Natural killer cell (primary cell): ENCODE measurements around the gene RPL27. TPM values are rescaled to one million over a fixed set of nuclear protein-coding genes. Genes with fewer than 3 reads are reported as not detected.

Experiments used
- ATAC-seq, 3 donors: fragments of 150-1000 bp in 2 of 3; fragments of 200-7000 bp in 1 of 3; cut with Tn5 transposase; 1 replicate in 1 of 3; 2 replicates in 2 of 3; pipeline ENCODE4 v1.10.0; 2021; ENCODE audit warnings: mild to moderate bottlenecking in 2 of 3, moderate library complexity in 2 of 3
- DNase-seq, 2 donors: peaks; one replicate each; pipeline versions ENCODE4 v3.0.0 to v3.0.0-alpha.2; 2013 to 2021; ENCODE audit warnings: mixed read lengths in 1 of 2
- H3K27ac ChIP-seq: one replicate; pipeline ENCODE4 v1.5.1; 2013; ENCODE audit warnings: mild to moderate bottlenecking, low read length
- H3K27me3 ChIP-seq: one replicate; pipeline ENCODE4 v1.6.1; 2013; ENCODE audit warnings: low read length; ENCODE audit not compliant: control insufficient read depth, insufficient read depth
- H3K36me3 ChIP-seq: one replicate; pipeline ENCODE4 v1.6.1; 2013; ENCODE audit warnings: low read length; ENCODE audit not compliant: control insufficient read depth, insufficient read depth
- H3K4me1 ChIP-seq: one replicate; pipeline ENCODE4 v1.6.1; 2013; ENCODE audit warnings: low read length; ENCODE audit not compliant: control insufficient read depth, insufficient read depth
- H3K4me3 ChIP-seq: one replicate; pipeline ENCODE4 v1.5.1; 2013; ENCODE audit warnings: low read length
- H3K9me3 ChIP-seq: one replicate; pipeline ENCODE4 v1.6.1; 2013; ENCODE audit warnings: low read length; ENCODE audit not compliant: control insufficient read depth, insufficient read depth
- H3K27ac Mint-ChIP-seq, 2 donors: one replicate each; pipeline ENCODE4 v1.8.0; 2022; ENCODE audit warnings: mild to moderate bottlenecking in 2 of 2, mixed read lengths in 2 of 2, moderate library complexity in 1 of 2
- H3K27me3 Mint-ChIP-seq, 2 donors: one replicate each; pipeline ENCODE4 v1.8.0; 2022; ENCODE audit warnings: low read depth in 2 of 2, mixed read lengths in 2 of 2
- H3K36me3 Mint-ChIP-seq: one replicate; pipeline ENCODE4 v1.8.0; 2022; ENCODE audit warnings: mixed read lengths
- H3K4me1 Mint-ChIP-seq, 2 donors: one replicate each; pipeline ENCODE4 v1.8.0; 2022; ENCODE audit warnings: mixed read lengths in 2 of 2
- H3K4me3 Mint-ChIP-seq: one replicate; pipeline ENCODE4 v1.8.0; 2022; ENCODE audit warnings: mild to moderate bottlenecking, moderate library complexity, mixed read lengths
- H3K9me3 Mint-ChIP-seq, 2 donors: one replicate each; pipeline ENCODE4 v1.8.0; 2022; ENCODE audit warnings: mixed read lengths in 2 of 2
- WGBS: methylation state at CpG from one replicate; pipeline ENCODE4 v1.1.7; 2013; ENCODE audit warnings: missing lambda C conversion rate; ENCODE audit not compliant: insufficient coverage; 5-methylcytosine and 5-hydroxymethylcytosine counted together
- intact Hi-C: fragments of 100-400 bp; cut with micrococcal nuclease; formaldehyde crosslinking; loops from one replicate; pipeline ENCODE4 v1.14.2; 2022
- total RNA-seq, 4 donors: library from RNA; stranded (reverse); fragments of 120-200 nt in 1 of 4; gene quantifications; one replicate each; pipeline versions ENCODE4 v1.2.3 to v1.2.4, GENCODE V29; 2013 to 2022
- TF ChIP-seq, protein P1 (sequence below): fragments of 200-600 bp; IDR thresholded peaks from one replicate; pipeline ENCODE4 v1.8.0; 2022; ENCODE audit warnings: antibody characterized with exemption

RPL27 gene
- total RNA-seq, 3 donors from 2014 or later (not counting 1 experiment from before 2014, with no cell fraction given): 555 to 671 (median 608) TPM

DNA sequence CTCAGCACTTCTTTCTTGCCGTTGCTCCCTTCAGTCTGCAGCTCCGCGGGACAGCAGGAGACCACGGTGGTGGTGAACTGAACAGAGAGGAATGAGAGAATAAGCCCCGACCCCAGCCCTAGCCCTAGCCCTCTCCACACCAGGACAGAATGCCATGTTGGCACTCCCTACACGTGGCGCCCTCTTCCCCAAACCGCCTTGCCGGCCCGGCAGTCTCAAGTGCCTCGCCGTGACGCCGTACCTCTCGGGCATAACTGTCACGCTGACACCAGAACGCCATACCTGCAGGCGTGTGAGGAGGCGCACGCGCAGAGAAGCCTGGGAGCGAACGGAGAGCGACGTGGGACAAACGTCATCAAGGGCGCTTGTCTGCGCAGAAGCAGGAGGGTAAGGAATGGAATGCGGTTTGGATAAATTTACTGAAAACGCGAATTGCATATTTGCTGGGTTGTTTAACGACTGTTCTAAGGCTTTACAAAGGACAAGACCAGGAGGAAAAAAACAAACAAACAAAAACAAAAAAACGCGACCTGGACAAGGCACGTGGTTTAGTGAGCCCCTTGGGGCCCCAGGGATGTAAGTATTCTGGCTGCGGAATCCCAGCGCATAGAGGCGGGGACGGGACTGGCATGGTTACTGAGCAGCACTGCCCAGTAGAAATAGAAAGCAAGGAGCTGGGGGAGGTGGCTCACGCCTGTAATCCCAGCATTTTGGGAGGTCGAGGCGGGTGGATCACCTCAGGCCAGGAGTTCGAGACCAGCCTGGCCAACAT, 33.9 kb upstream of the RPL27 start, which contains the start of gene AARSD1:
Gene AARSD1, minus strand, starts transcription at position 294 of the 772 bp plus-strand sequence. Its CDS starts 14 bp downstream, at position 280.
- H3K27me3 ChIP-seq: no peaks in the 10 kb centered on the region
- peaks cover 8% of the 10 kb centered on the region for H3K36me3 Mint-ChIP-seq
- H3K27ac Mint-ChIP-seq: peak within 1 kb of the TSS; percentile 87 to 88
- H3K4me1 Mint-ChIP-seq: peaks cover 14% of the 10 kb centered on the region in 2 donors
- H3K27me3 Mint-ChIP-seq: no peaks in the 10 kb centered on the region
- peak; percentile 86 to 96 for DNase-seq
- H3K9me3 Mint-ChIP-seq: no peaks in the 10 kb centered on the region
- peak within 1 kb of the TSS; percentile 67 for H3K4me3 ChIP-seq
- H3K27ac ChIP-seq: peak within 1 kb of the TSS; percentile 61
- 2% methylated on average over 43 of the region's 43 CpGs for WGBS
- intact Hi-C loops: no loop called here
- TF ChIP-seq, protein P1, sequence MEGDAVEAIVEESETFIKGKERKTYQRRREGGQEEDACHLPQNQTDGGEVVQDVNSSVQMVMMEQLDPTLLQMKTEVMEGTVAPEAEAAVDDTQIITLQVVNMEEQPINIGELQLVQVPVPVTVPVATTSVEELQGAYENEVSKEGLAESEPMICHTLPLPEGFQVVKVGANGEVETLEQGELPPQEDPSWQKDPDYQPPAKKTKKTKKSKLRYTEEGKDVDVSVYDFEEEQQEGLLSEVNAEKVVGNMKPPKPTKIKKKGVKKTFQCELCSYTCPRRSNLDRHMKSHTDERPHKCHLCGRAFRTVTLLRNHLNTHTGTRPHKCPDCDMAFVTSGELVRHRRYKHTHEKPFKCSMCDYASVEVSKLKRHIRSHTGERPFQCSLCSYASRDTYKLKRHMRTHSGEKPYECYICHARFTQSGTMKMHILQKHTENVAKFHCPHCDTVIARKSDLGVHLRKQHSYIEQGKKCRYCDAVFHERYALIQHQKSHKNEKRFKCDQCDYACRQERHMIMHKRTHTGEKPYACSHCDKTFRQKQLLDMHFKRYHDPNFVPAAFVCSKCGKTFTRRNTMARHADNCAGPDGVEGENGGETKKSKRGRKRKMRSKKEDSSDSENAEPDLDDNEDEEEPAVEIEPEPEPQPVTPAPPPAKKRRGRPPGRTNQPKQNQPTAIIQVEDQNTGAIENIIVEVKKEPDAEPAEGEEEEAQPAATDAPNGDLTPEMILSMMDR: no peak
- H3K36me3 ChIP-seq: peaks cover 22% of the 10 kb centered on the region
- H3K4me1 ChIP-seq: peaks cover 10% of the 10 kb centered on the region
- peak; percentile 94 to 98 (median 98) for ATAC-seq
- peak within 1 kb of the TSS; percentile 94 for H3K4me3 Mint-ChIP-seq
- H3K9me3 ChIP-seq: no peaks in the 10 kb centered on the region

- WGBS: 100% methylated on average over 1 of the region's 1 CpG
- H3K27ac Mint-ChIP-seq: no peak overlapping the region
- ATAC-seq (no peak), DNase-seq (no peak)
- Histone ChIP-seq H3K9me3 (no peaks in the 10 kb centered on the region), H3K4me1 (peaks cover 10% of the 10 kb centered on the region), H3K4me3 (no peak overlapping the region), H3K36me3 (no peaks in the 10 kb centered on the region), H3K27me3 (no peaks in the 10 kb centered on the region), H3K27ac (no peak overlapping the region)
- H3K27me3 Mint-ChIP-seq: no peaks in the 10 kb centered on the region
- H3K9me3 Mint-ChIP-seq: no peaks in the 10 kb centered on the region
- intact Hi-C loops: no loop called here
- H3K36me3 Mint-ChIP-seq: no peaks in the 10 kb centered on the region
- no peak overlapping the region for H3K4me3 Mint-ChIP-seq
- peaks cover 14% of the 10 kb centered on the region in 2 donors for H3K4me1 Mint-ChIP-seq
- TF ChIP-seq, protein P1: no peak
Measured at GRCh38 chr17:42967925-42968324, 30.3 kb upstream of the RPL27 start.

- H3K27me3 ChIP-seq: no peaks in the 10 kb centered on the region
- Mint-ChIP-seq H3K36me3 (no peaks in the 10 kb centered on the region), H3K4me1 (peaks cover 6% of the 10 kb centered on the region in 2 donors), H3K4me3 (no peak overlapping the region), H3K9me3 (no peaks in the 10 kb centered on the region), H3K27me3 (no peaks in the 10 kb centered on the region), H3K27ac (no peak overlapping the region)
- peaks cover 7% of the 10 kb centered on the region for H3K4me1 ChIP-seq
- intact Hi-C loops: no loop called here
- H3K27ac ChIP-seq: no peak overlapping the region
- WGBS: 74% methylated on average over 5 of the region's 5 CpGs
- no peak overlapping the region for H3K4me3 ChIP-seq
- ATAC-seq (no peak), DNase-seq (no peak)
- no peaks in the 10 kb centered on the region for H3K9me3 ChIP-seq
- TF ChIP-seq, protein P1: no peak
- no peaks in the 10 kb centered on the region for H3K36me3 ChIP-seq
Measured at GRCh38 chr17:42969001-42969581, 29.1 kb upstream of the RPL27 start.
